Thymus (tissue), 11 donors: ENCODE measurements around the gene FKBP2. TPM values are rescaled to one million over a fixed set of nuclear protein-coding genes. Genes with fewer than 3 reads are reported as not detected.

ENCODE experiments used
- DNase-seq, 9 donors: peaks; one replicate each; pipeline ENCODE4 v3.0.0-alpha.2; 2013; ENCODE audit warnings: low spot score in 9 of 9, low read depth in 6 of 9, missing footprints in 1 of 9
- H3K27ac ChIP-seq, 2 donors: one replicate each; pipeline ENCODE4 v1.5.1; 2013; ENCODE audit warnings: control low read depth in 1 of 2, low read depth in 1 of 2, low read length in 1 of 2, mild to moderate bottlenecking in 1 of 2, moderate library complexity in 1 of 2
- H3K27me3 ChIP-seq, 2 donors: one replicate each; pipeline ENCODE4 v1.5.1; 2013; ENCODE audit warnings: low read length in 1 of 2; ENCODE audit not compliant: control insufficient read depth in 2 of 2, insufficient read depth in 1 of 2
- H3K36me3 ChIP-seq, 2 donors: one replicate each; pipeline ENCODE4 v1.5.1; 2013; ENCODE audit warnings: low read length in 1 of 2, mild to moderate bottlenecking in 1 of 2, moderate library complexity in 1 of 2; ENCODE audit not compliant: control insufficient read depth in 2 of 2, insufficient read depth in 2 of 2
- H3K4me1 ChIP-seq, 2 donors: one replicate each; pipeline ENCODE4 v1.5.1; 2013; ENCODE audit warnings: low read length in 2 of 2; ENCODE audit not compliant: control insufficient read depth in 2 of 2, insufficient read depth in 2 of 2
- H3K4me3 ChIP-seq, 2 donors: one replicate each; pipeline ENCODE4 v1.5.1; 2013; ENCODE audit warnings: low read length in 2 of 2, control low read depth in 1 of 2, mild to moderate bottlenecking in 1 of 2
- H3K9me3 ChIP-seq, 2 donors: one replicate each; pipeline ENCODE4 v1.5.1; 2013; ENCODE audit warnings: low read length in 1 of 2, mild to moderate bottlenecking in 1 of 2; ENCODE audit not compliant: control insufficient read depth in 2 of 2, insufficient read depth in 1 of 2
- WGBS: extraction: QIAGEN DNeasy Blood & Tissue Kit; methylation state at CpG from one replicate; pipeline ENCODE4 v1.1.7; 2013; 5-methylcytosine and 5-hydroxymethylcytosine counted together
- polyA plus RNA-seq: library from polyadenylated mRNA; stranded (reverse); fragments of 200-250 nt; gene quantifications from one replicate; pipeline ENCODE4 v1.2.3, GENCODE V29; 2013
- total RNA-seq: library from RNA; stranded (reverse); fragments of 120-200 nt; gene quantifications from one replicate; pipeline ENCODE4 v1.2.4, GENCODE V29; 2013
- donor health status: healthy.

The FKBP2 gene
- total and polyA plus RNA-seq, 2 donors: 45.0 to 128 TPM

DNA sequence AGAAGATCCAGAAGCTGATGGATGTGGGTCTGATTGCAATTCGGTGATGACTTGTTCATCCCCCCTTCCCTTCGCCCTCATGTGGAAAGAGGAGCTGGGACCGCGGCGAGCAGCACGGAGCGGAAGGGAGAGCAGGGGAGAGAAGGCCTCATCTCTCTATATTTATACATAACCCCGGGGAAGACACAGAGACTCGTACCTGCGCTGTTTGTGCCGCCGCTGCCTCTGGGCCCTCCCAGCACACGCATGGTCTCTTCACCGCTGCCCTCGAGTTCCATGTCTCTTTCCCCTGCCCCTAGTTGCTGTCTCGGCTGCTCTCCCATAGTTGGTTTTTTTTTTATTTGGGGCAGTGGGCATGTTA is 36.8 kb upstream of the FKBP2 start:
- Histone ChIP-seq H3K4me3 (no peak overlapping the region), H3K27ac (no peak overlapping the region), H3K4me1 (peaks cover 12 to 50% of the 10 kb centered on the region in 2 donors), H3K9me3 (peaks cover 0 to 6% of the 10 kb centered on the region in 2 donors), H3K27me3 (no peaks in the 10 kb centered on the region), H3K36me3 (peaks cover 50 to 69% of the 10 kb centered on the region in 2 donors)
- 94% methylated on average over 16 of the region's 16 CpGs for WGBS
- DNase-seq: no peak

- Histone ChIP-seq H3K4me1 (peaks cover 12 to 52% of the 10 kb centered on the region in 2 donors), H3K27ac (peak overlapping the region in 1 of 2 donors; percentile 17), H3K4me3 (no peak overlapping the region), H3K9me3 (peaks cover 0 to 6% of the 10 kb centered on the region in 2 donors), H3K36me3 (peaks cover 54 to 73% of the 10 kb centered on the region in 2 donors), H3K27me3 (no peaks in the 10 kb centered on the region)
- DNase-seq: peak in 5 of 9 donors; percentile 78 to 93 (median 83)
- 44% methylated on average over 7 of the region's 7 CpGs for WGBS
Observed at GRCh38 chr11:64204464-64204989, 36.4 kb upstream of the FKBP2 start.

DNA sequence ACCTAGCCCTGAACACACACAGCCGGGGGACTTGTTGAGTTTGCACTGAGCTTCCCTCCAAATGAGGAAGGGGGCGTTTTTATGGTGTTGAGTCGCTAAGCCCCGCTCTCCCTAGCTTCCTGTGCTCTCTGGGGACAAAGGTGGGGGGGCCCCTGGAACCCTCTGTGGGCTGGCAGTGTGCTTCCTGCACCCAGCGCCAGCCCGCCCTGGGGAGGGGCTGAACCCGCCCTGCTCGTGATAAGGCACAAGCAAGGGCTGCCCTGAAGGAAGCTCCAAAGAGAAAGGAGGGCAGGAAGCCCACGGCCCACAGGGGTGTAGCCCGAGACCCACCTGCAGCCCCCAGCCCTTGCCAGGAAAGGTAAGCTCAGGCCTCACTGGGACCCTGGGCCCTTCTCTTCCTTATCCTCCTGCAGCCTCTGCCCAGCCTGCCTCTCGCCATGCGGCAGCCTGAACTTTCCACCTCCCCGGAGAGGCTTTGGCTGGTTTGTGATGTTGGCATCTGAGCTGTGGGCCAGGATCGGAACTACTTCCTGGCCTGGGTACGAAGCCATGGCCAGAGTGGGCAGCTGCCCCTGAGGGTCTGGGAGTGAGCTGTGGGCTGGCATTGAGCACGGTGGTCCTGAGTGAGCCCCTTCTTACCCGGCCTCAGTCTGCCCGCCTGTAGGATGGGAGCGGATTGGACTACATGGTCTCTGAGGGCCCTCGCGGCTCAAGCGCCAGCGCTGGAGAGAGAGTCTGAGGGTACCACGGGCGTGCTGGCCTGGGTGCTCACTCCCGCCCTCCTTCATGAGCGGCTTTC is 34.2 kb upstream of the FKBP2 start, which contains the start of gene FERMT3:
TSS of gene FERMT3 (plus strand) at position 265 of the 799 bp plus-strand sequence. CDS start 644 bp downstream, outside the sequence.
- Histone ChIP-seq H3K36me3 (peaks cover 53 to 73% of the 10 kb centered on the region in 2 donors), H3K27ac (peak within 1 kb of the TSS; percentile 86 to 96), H3K4me1 (peaks cover 12 to 52% of the 10 kb centered on the region in 2 donors), H3K9me3 (peaks cover 0 to 6% of the 10 kb centered on the region in 2 donors), H3K4me3 (peak within 1 kb of the TSS; percentile 70 to 98), H3K27me3 (no peaks in the 10 kb centered on the region)
- WGBS: 10% methylated on average over 27 of the region's 27 CpGs
- DNase-seq: peak in 4 of 9 donors; percentile 83 to 94 (median 86)

- peak in 4 of 9 donors; percentile 81 to 91 (median 86) for DNase-seq
- H3K4me1 ChIP-seq: peaks cover 12 to 52% of the 10 kb centered on the region in 2 donors
- peaks cover 56 to 74% of the 10 kb centered on the region in 2 donors for H3K36me3 ChIP-seq
- H3K27ac ChIP-seq: peak overlapping the region; percentile 86 to 96
- peaks cover 0 to 6% of the 10 kb centered on the region in 2 donors for H3K9me3 ChIP-seq
- no peaks in the 10 kb centered on the region for H3K27me3 ChIP-seq
- H3K4me3 ChIP-seq: peak overlapping the region; percentile 70 to 98
- 3% methylated on average over 30 of the region's 30 CpGs for WGBS
Observed at GRCh38 chr11:64207256-64208085, 33.4 kb upstream of the FKBP2 start.

DNA sequence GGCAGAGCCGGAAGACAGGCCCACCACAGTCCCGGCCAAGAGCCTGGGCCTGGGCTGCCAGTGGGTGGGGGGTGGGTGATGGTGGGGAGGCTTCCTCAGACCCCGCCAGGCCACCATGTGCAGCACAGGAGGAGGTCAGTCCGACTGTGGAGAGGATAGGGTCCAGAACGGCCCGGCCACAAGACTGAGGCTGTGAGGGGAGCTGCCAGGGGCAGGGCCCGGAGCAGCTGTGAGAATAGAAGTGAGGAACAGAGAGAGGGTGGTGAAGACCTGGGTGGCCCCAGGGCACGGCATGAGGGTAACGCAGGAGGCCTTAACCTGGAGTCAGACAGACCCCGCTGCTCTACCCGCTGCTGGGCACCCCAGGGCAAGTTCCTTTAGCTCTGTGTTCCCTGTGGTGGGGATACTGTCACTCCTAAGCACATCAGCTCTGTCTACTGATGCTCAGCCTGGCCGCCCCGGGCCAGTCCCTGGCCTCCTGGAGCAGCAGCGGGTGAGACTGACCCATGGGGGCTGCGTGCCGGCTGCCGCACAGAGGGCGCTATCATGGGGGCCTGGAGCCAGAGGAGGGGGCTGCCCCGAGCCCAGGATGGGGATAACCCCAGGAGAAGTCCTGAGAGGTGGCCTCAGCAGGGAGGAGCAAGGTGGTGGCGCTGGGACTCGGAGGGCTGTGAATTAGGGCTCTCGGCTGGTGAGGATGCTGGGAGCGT is 32.7 kb upstream of the FKBP2 start:
- Histone ChIP-seq H3K9me3 (peaks cover 0 to 6% of the 10 kb centered on the region in 2 donors), H3K4me1 (peaks cover 12 to 52% of the 10 kb centered on the region in 2 donors), H3K36me3 (peaks cover 49 to 70% of the 10 kb centered on the region in 2 donors), H3K27me3 (no peaks in the 10 kb centered on the region), H3K27ac (peak overlapping the region; percentile 86 to 96), H3K4me3 (peak overlapping the region; percentile 70 to 98)
- WGBS: 66% methylated on average over 23 of the region's 23 CpGs
- no peak for DNase-seq

DNA sequence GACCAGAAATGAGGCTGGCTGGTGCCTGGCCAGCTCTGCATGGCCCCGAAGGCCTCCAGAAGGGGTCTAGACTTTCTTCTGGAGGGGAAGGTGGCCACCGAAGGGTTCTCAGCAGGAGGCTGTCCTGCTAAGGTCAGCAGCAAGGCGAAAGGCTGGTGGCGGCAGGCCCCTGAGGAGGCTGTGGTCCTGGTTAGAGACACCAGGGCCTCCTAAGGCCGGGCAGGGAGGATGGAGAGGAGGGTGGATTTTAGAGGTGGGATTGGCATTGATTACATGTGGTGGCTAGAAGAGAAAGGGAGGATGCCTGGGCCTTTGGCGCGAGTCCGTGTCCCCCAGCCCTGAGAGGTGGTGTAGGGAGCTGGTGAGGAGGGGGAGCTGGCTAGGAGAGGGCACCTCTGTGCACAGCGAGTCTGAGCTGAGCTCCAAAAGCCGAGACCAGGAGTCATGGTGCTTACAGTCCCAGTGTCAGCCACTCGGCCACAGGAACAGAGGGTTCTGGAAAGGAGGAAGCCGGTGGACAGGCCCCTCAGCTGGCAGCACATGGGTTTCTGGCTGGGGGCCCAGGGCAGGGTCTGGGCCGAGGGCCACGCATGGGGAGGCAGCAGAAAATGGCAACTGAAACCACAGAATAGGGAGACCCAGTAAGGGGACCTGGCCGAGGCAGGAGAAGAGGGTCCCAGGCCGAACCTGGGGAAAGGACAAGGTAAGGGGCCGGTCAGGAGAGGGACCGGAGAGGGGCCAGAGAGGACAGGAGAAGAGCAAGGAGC is 31.9 kb upstream of the FKBP2 start:
- H3K4me1 ChIP-seq: peaks cover 12 to 46% of the 10 kb centered on the region in 2 donors
- H3K9me3 ChIP-seq: peaks cover 0 to 6% of the 10 kb centered on the region in 2 donors
- peak overlapping the region in 1 of 2 donors; percentile 98 for H3K4me3 ChIP-seq
- H3K27me3 ChIP-seq: no peaks in the 10 kb centered on the region
- 95% methylated on average over 18 of the region's 18 CpGs for WGBS
- H3K27ac ChIP-seq: peak overlapping the region in 1 of 2 donors; percentile 96
- H3K36me3 ChIP-seq: peaks cover 41 to 65% of the 10 kb centered on the region in 2 donors
- no peak for DNase-seq

GRCh38 chr11:64209563-64209843 is 31.4 kb upstream of the FKBP2 start:
- WGBS: 97% methylated on average over 8 of the region's 8 CpGs
- Histone ChIP-seq H3K27ac (no peak overlapping the region), H3K36me3 (peaks cover 38 to 62% of the 10 kb centered on the region in 2 donors), H3K4me3 (no peak overlapping the region), H3K4me1 (peaks cover 12 to 42% of the 10 kb centered on the region in 2 donors), H3K9me3 (peaks cover 0 to 6% of the 10 kb centered on the region in 2 donors), H3K27me3 (no peaks in the 10 kb centered on the region)
- DNase-seq: no peak
